NOMO-1 treated with DMSO at 0.1 percent for 48 hours (cell line): ENCODE data around the gene C4orf50.

Experiments
- DNase-seq: peaks from one replicate; lab custom pipeline; 2025; ENCODE audit not compliant: unreplicated experiment; lab: John Stamatoyannopoulos, UW

The C4orf50 gene

DNA sequence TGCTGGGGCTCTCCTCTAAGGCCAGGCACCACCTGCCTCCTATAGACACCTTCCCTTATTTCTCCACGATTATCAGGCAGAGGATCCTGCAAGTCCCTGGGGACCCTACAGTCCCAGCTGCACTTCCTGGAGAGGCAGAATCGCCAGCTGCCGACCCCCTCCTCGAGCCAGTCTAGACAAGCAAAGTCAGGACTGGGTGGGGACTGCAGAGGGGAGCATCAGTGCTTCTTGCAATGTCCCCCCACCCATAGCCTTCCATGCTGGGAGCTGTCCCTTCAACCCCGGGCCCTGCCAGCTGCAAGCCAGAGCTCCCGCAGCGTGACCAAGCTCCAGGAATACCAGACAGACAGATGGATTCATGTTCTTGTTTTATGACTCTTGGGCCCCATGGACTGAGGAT is 124.0 kb downstream of the C4orf50 start:
- DNase-seq: no peak

DNA sequence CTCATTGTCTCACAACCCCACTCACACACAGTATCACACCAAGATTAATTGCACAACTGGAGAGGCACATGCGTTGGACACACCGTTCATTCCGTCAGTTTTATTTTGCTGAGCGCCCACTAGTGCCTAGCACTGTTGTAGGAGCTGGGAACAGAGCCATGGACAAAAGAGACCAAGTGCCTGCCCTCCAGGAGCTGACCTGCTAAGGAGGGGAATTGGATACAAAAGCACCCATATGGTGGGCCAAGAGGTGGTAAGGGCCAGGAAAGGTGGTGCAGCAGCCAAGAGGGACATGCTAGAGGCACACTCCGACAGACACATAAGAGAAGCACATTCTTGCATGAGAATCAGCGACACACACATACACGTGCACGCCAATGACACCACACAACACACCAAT is 124.6 kb downstream of the C4orf50 start:
- DNase-seq: no peak

- DNase-seq: no peak
These were observed 125.1 kb downstream of the C4orf50 start, which contains the start of gene CRMP1 for GRCh38 chr4:5893004-5893580. CRMP1 (minus strand) TSS chr4:5893086; CDS start chr4:5892969, 117 bp downstream.

DNA sequence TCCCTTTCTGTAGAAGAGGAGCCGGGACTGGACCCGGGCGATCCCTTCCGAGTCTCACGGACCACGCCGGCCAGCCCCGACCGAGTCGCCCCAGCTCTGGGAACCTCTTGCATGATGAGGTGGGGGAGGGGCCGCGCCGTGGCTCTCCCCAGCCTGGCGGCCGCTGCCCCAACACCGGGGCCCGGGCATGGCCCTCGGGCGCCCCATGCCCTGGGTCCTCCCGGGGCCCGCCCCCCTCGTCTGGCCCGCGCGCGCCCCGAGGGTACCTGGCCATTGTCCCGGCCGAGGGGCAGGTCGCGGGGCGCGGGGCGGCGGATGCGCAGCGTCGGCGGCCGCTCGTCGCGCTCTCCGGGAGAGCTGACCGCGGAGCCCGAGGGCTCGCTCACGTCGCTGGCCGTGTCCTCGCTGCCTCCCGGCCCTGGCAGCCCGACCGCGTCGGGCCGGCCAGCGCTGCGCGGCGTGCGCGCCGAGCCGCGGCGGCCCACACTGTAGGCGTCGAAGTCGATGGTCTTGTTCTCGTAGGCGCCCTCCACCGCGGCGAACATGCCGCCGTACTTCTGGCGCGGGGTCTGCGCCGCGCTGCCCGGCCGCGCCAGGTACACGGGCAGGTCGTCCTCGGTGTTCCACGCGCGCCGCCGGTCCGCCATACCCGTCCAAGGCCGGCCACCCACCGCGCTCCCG is 125.8 kb downstream of the C4orf50 start:
- DNase-seq: no peak

DNA sequence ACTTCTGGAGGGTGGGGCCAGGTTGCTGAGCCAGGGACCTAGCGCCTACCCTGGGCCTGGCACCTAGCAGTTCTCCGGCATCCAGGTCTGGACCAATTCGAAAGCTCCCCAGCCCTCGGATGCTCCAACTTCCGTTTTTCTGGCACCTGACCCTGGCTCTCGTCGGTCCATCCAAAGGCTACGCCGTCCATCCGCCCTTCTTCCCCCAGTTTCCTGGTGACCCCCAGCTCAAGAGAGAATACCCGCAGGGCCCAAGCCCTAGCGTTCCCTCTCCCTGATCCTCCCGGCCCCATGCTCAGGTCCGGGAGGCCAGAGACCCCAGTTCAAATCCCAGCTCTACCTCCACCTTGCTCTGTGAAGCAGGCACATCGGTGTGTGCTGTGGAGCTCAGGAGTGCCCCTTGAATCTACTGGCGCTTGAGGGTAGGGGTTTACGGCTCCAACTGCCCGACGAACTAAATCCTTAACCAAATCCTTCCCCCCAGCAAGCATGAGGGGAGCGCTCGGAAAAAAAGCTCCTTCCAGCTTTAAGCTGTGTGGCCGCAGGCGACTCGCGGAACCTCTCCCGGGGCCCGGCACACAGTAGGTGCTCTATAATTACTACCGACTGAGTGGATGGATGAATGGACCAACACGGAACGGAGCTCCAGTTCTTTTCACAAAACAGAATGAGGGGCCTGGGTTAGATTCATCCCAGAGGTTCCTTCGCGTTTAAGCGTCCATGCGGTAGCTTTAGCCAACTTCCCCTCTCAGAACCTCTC is 126.5 kb downstream of the C4orf50 start:
- DNase-seq: no peak

DNA sequence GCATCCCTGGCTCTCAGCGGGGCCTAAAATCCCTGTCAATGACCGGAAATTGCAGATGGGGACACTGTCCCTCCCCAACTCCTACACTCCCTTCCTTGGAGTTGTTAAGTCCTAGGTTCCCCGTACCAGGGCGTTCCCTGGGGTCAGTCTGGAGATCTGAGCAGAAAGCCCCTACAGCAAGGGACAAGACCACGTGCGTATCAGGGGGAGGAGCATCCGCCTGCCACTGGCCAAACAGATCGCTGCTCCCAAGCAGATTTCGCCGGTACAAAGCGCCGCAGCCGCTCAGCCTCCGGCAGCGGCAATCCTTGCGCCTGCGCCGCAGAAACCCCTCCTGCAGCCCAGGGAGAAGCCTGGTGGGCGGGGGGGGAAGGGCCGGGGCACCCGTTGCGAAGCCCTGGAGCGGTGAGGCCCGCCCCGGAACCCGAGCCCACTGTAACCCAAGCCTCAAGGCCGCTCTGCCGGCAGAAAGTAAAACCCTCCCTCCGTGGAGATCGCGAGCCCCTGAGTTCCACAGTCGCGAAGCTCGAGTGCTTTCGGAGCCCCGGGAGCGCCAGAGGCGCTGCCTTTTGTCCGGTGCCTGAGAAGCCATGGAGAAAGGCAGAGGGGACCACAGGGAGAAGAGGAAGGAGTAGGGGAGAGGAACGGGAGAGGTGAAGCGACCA is 128.0 kb downstream of the C4orf50 start:
- no peak for DNase-seq

- DNase-seq: no peak
These were observed 129.1 kb downstream of the C4orf50 start for GRCh38 chr4:5889002-5889696.

- DNase-seq: no peak
These were observed 129.8 kb downstream of the C4orf50 start for GRCh38 chr4:5888222-5889001.

DNA sequence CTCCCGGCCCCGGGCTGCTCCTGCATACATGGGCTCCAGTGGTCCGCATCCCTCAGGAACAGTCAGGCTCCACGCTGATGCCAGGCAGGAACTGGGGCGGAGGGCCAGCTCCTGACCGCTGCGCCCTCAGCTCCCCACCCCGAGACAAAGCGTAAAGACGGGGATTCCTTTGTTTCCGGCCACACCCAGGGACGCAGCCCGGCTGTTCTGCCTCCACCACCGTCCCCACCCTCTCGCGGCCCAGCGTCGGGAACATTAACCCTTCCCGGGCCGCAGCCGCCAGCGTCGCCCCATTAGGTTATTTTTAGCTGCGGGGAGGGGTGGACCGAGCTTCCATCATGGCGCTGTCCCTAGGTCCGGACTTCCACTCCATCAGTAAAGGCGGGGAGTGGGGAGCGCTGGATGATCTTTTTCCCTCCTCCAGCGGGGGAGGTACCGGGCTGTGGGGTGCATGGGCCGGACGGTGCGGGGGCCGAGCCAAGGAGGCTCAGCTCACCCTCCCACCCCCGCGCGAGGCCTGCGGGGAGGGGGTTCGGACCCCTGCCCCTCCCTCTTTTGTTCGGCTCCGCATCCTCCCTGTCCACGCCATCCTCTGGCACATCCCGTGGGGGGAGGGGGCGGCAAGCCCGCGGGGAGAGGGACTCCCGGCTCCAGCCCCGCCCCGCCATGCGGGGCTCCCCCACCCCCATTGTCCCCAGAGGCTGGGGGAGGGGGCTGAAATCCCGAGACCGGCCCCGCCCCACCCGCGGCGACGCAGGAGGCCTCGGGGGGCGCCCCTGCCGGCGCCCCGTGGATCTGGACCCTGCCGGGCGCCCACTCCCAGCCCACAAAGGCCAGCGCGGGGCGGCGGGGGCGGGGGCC is 130.6 kb downstream of the C4orf50 start:
- no peak for DNase-seq

GRCh38 chr4:5887011-5887360 is 131.2 kb downstream of the C4orf50 start:
- no peak for DNase-seq

- DNase-seq: no peak
These were observed 132.5 kb downstream of the C4orf50 start for GRCh38 chr4:5885733-5886132.

DNA sequence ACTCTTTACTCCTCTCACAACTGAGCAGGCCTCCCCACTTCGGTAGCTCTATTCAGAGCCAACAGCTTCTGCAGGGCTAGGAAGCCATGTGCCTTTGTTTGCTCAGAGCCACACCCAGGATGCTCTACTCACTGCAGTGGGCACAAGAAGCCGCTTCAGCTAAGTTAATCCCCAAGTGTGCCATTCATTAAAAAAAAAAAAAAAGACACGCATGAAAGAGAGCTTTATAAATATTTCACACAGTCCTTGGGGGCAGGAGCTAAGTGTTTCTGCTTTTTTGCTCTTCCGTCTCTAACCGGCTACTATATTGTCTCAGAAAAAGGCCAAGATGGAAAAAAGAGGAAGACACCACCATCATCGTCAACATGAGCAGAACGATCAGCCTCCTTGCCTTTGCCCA is 133.4 kb downstream of the C4orf50 start:
- DNase-seq: no peak

DNA sequence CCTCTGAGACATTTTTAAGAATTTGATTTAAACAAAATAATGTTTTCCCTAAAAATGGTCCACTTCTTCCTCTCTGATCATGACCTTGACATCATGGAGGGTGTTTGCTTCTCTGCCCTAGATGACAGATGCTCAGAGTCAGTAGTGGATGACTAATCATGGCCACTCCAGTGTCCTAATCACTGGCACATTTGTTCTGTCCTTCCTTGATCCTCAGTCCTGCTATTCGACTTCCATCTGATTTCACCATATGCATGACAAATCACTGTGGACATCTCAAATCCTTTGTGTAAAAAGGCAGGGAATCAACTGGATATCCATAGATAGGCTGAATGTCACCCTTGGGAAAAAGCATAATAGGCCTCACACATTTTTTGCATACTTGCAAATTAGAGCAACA is 134.3 kb downstream of the C4orf50 start:
- DNase-seq: no peak

GRCh38 chr4:5882947-5883346 is 135.3 kb downstream of the C4orf50 start:
- no peak for DNase-seq

GRCh38 chr4:5881340-5881739 is 136.9 kb downstream of the C4orf50 start:
- DNase-seq: no peak

- DNase-seq: no peak
These were observed 139.9 kb downstream of the C4orf50 start for GRCh38 chr4:5878359-5878758.

GRCh38 chr4:5877392-5877791 is 140.8 kb downstream of the C4orf50 start:
- no peak for DNase-seq

DNA sequence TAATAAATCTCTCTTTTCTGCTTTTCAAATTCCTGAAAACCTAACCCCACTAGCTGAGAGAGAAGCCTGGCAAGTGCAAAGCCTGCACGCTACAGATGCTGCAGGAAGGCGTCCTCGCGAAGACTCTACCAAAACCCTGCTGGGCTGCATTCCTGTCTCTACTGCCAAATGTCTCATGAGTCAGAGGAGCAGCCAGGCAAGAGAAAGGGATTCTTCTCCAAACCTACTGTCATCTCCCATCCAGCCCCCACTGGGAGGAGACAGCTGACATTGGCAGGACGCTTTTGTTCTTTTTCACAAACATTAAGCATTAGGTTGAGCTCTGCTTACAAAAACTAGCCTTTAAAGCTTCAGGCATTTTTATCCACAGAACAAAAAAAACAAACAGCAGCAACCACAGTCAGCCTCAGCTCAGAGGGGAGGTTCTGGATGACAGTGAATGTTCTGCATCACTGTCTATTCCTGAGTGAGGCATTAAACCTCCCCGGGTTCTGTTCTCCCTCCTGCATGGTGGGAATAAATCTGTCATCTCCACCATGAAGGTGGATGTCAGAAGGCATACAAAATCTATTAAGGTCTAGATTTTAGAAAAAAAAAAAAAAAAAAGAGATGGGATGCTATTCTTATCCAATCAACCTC is 143.3 kb downstream of the C4orf50 start:
- DNase-seq: no peak

DNA sequence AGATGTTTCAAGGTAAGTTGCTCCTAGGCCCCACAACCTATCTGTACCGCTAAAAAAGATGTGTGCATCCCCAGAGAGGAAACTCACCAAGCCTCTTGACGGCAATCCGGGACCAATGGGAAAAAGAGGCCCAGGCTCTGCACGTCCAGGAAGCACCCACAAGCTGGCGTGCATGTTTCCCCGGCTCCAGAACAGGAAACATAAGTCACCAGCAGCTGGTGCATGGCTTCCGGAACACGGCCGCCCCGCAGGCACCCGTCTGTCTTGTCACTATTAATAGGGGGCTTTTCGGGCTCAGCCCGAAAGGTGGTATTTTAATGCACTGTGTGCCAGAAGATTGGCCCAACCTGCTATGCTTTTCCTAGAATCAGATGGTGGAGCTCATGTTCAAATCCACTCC is 147.5 kb downstream of the C4orf50 start:
- DNase-seq: no peak
